Parathyroid adenoma (tissue), 2 donors: ENCODE measurements around the gene ARHGAP8.

Experiments
- H2AFZ ChIP-seq: fragments of 300-600 bp; sonication (generic); one replicate; pipeline ENCODE4 v1.7.0; 2017; ENCODE audit warnings: antibody characterized with exemption, mild to moderate bottlenecking
- H3K27ac ChIP-seq: fragments of 300-600 bp; sonication (generic); one replicate; pipeline ENCODE4 v1.7.0; 2017
- H3K27me3 ChIP-seq: fragments of 300-600 bp; sonication (generic); one replicate; pipeline ENCODE4 v1.7.0; 2017; ENCODE audit warnings: low read length; ENCODE audit not compliant: control insufficient read depth, insufficient read depth
- H3K36me3 ChIP-seq: fragments of 300-600 bp; sonication (generic); one replicate; pipeline ENCODE4 v1.7.0; 2017; ENCODE audit warnings: low read length; ENCODE audit not compliant: control insufficient read depth, insufficient read depth
- H3K4me1 ChIP-seq: fragments of 300-600 bp; sonication (generic); one replicate; pipeline ENCODE4 v1.7.0; 2017; ENCODE audit warnings: control low read depth
- H3K4me2 ChIP-seq: fragments of 300-600 bp; sonication (generic); one replicate; pipeline ENCODE4 v1.7.0; 2017; ENCODE audit warnings: low read length
- H3K4me3 ChIP-seq: fragments of 300-600 bp; sonication (generic); one replicate; pipeline ENCODE4 v1.7.0; 2017; ENCODE audit warnings: low read depth, low read length
- H3K79me2 ChIP-seq: fragments of 300-600 bp; sonication (generic); one replicate; pipeline ENCODE4 v1.7.0; 2017; ENCODE audit warnings: control low read depth
- H3K9ac ChIP-seq: fragments of 300-600 bp; sonication (generic); one replicate; pipeline ENCODE4 v1.7.0; 2017; ENCODE audit warnings: mild to moderate bottlenecking
- H3K9me3 ChIP-seq: fragments of 300-600 bp; sonication (generic); one replicate; pipeline ENCODE4 v1.7.0; 2017; ENCODE audit warnings: low read length; ENCODE audit not compliant: control insufficient read depth
- CTCF ChIP-seq: fragments of 300-600 bp; sonication (generic); IDR thresholded peaks from one replicate; pipeline ENCODE4 v1.7.0; 2017; ENCODE audit warnings: antibody characterized with exemption, mild to moderate bottlenecking
- donor health status: primary hyperparathyroidism.

The ARHGAP8 gene

GRCh38 chr22:44755956-44756361, 3.6 kb downstream of the ARHGAP8 start:
- H3K4me2 ChIP-seq, result peak overlapping the region; percentile 62
- H2AFZ ChIP-seq, result no peak overlapping the region
- no peaks in the 10 kb centered on the region for H3K79me2 ChIP-seq
- H3K36me3 ChIP-seq, result no peaks in the 10 kb centered on the region
- no peak overlapping the region for H3K9ac ChIP-seq
- peaks cover 11% of the 10 kb centered on the region for H3K4me1 ChIP-seq
- no peaks in the 10 kb centered on the region for H3K27me3 ChIP-seq
- H3K9me3 ChIP-seq, result no peaks in the 10 kb centered on the region
- peak overlapping the region; percentile 63 for H3K27ac ChIP-seq
- TF ChIP-seq CTCF, result no peak
- peak overlapping the region; percentile 33 for H3K4me3 ChIP-seq

- Histone ChIP-seq H3K27me3 (no peaks in the 10 kb centered on the region), H2AFZ (no peak overlapping the region), H3K9me3 (no peaks in the 10 kb centered on the region), H3K4me3 (no peak overlapping the region), H3K4me2 (no peak overlapping the region), H3K79me2 (no peaks in the 10 kb centered on the region), H3K36me3 (no peaks in the 10 kb centered on the region), H3K4me1 (peaks cover 11% of the 10 kb centered on the region), H3K27ac (no peak overlapping the region), H3K9ac (no peak overlapping the region)
- no peak for TF ChIP-seq CTCF
Observed at GRCh38 chr22:44758344-44758973, 6.1 kb downstream of the ARHGAP8 start.

- no peaks in the 10 kb centered on the region for H3K9me3 ChIP-seq
- H3K27ac ChIP-seq, result no peak overlapping the region
- no peaks in the 10 kb centered on the region for H3K27me3 ChIP-seq
- H3K9ac ChIP-seq, result no peak overlapping the region
- no peak overlapping the region for H3K4me2 ChIP-seq
- no peak for TF ChIP-seq CTCF
- no peak overlapping the region for H3K4me3 ChIP-seq
- H3K4me1 ChIP-seq, result peaks cover 7% of the 10 kb centered on the region
- no peaks in the 10 kb centered on the region for H3K79me2 ChIP-seq
- no peak overlapping the region for H2AFZ ChIP-seq
- H3K36me3 ChIP-seq, result no peaks in the 10 kb centered on the region
Observed at GRCh38 chr22:44759001-44759400, 6.6 kb downstream of the ARHGAP8 start.

- Histone ChIP-seq H3K79me2 (no peaks in the 10 kb centered on the region), H2AFZ (no peak overlapping the region), H3K36me3 (no peaks in the 10 kb centered on the region), H3K27ac (no peak overlapping the region), H3K4me3 (no peak overlapping the region), H3K4me2 (no peak overlapping the region), H3K4me1 (peaks cover 7% of the 10 kb centered on the region), H3K9ac (no peak overlapping the region), H3K9me3 (no peaks in the 10 kb centered on the region), H3K27me3 (no peaks in the 10 kb centered on the region)
- no peak for TF ChIP-seq CTCF
Observed at GRCh38 chr22:44759430-44760310, 7.3 kb downstream of the ARHGAP8 start.
